ENCODE measurements around the gene GPR65. TPM values are rescaled to one million over a fixed set of nuclear protein-coding genes. Genes with fewer than 3 reads are reported as not detected.

Gene GPR65
- total and polyA plus RNA-seq, 9 of the 15 experiments (the other 6 are each of a cell fraction or from before 2014, with no cell fraction given): 0.03 to 0.11 (median 0.04) TPM; not detected in 6

DNA sequence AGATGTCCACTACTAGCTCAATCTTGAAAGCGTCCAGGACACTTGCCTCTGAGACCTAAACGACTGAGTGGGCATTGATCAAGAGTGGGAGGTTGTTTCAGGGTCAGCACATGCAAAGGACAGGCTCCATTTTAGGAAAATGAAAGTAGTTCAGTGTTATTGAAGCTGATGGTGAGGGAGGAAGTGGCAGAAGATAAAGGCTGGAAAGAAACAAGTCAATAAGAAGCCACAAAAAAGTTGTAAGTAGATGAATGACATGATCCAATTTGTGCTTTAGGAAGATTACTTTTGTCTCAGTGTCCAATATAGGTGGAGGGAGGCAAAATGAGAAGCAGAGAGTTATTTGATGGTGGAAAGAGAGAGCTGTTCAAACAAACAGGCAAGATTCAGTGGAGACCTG lies 22.0 kb downstream of the GPR65 start:
- H3K9me1 ChIP-seq (ENCODE audit: control insufficient read depth, insufficient read depth, low read length): peaks cover 2% of the 10 kb centered on the region
- ATAC-seq (no peak), DNase-seq (ENCODE audit: extremely low read depth in 1 of 4, low spot score in 3 of 4) (no peak), FAIRE-seq (peak; percentile 59)
- no peak overlapping the region for H3K27ac ChIP-seq (ENCODE audit: extremely low read depth, low read depth, low read length)
- no peaks in the 10 kb centered on the region for H3K27me3 ChIP-seq (ENCODE audit: control insufficient read depth in 2 of 2, insufficient read depth in 2 of 2, low read length in 2 of 2)
- H3K79me2 ChIP-seq (ENCODE audit: control insufficient read depth, insufficient read depth, low read length): no peaks in the 10 kb centered on the region
- no peak overlapping the region for H3K4me3 ChIP-seq
- POLR2A ChIA-PET: no interaction called here
- no peaks in the 10 kb centered on the region for H3K36me3 ChIP-seq (ENCODE audit: control insufficient read depth, insufficient read depth, low read length)
- intact Hi-C loops (cut with micrococcal nuclease) (no loop called here), in situ Hi-C loops (cut with MboI) (no loop called here)
- CTCF ChIA-PET (ENCODE audit: low intra/inter-chr PET ratio): no interaction called here
- no TSS peak for BruUV-seq (replicated peaks)
- H4K20me1 ChIP-seq (replicated peaks; ENCODE audit: control insufficient read depth, insufficient read depth, low read length): no peaks in the 10 kb centered on the region
- H3K9me3 ChIP-seq (replicated peaks; ENCODE audit: control insufficient read depth, insufficient read depth, low read depth, low read length): no peaks in the 10 kb centered on the region
- no peak overlapping the region for H2AFZ ChIP-seq (ENCODE audit: low read depth, low read length)
- TF ChIP-seq CBFA2T2 (conservative IDR thresholded peaks at IDR 0.05) (no peak), CAMTA2 (CRISPR knock-in tag; conservative IDR thresholded peaks at IDR 0.05) (no peak), BACH1 (tag; IDR thresholded peaks at IDR 0.05) (no peak), ZNF398 (CRISPR knock-in tag; IDR thresholded peaks at IDR 0.05) (no peak), DLX4 (CRISPR knock-in tag; IDR thresholded peaks at IDR 0.05) (no peak), ZNF644 (tag; IDR thresholded peaks at IDR 0.05; ENCODE audit: low read depth) (no peak), ETV6 (IDR thresholded peaks at IDR 0.05; ENCODE audit: borderline replicate concordance in 1 of 2, low read depth in 2 of 2, low read length in 1 of 2) (no peak), ETV6 (CRISPR knock-in tag; IDR thresholded peaks at IDR 0.05; ENCODE audit: borderline replicate concordance) (no peak), E2F4 (CRISPR knock-in tag; IDR thresholded peaks at IDR 0.05; ENCODE audit: low read depth) (no peak), SPI1 (IDR thresholded peaks at IDR 0.05; ENCODE audit: borderline replicate concordance, low read depth, low read length) (peak; percentile 28; the same call in 1 of the 2 replicates)
- peaks cover 0 to 45% of the 10 kb centered on the region in 2 experiments; a peak in 3 of 5 replicates for H3K4me1 ChIP-seq (replicated peaks in 1 of 2; ENCODE audit: control insufficient read depth in 2 of 2, insufficient read depth in 2 of 2, low read length in 2 of 2)
- no peak overlapping the region for H3K4me2 ChIP-seq (ENCODE audit: insufficient read depth, low read length)
- WGBS (ENCODE audit: insufficient coverage, low coverage, missing lambda C conversion rate): 22% methylated on average over 2 of the region's 2 CpGs
- H3K9ac ChIP-seq (ENCODE audit: insufficient read depth in 1 of 2, low read depth in 2 of 2, low read length in 2 of 2): no peak overlapping the region

Data from K562 (cell line).